OCI-LY7 (cell line): ENCODE data around the gene IL17RE.

ENCODE experiments used
- EZH2phosphoT487 ChIP-seq: fragments of 200-600 bp; sonication (generic); IDR thresholded peaks from 2 replicates; pipeline ENCODE4 v1.6.1; 2018; ENCODE audit warnings: low read depth, borderline replicate concordance, mild to moderate bottlenecking, mixed run types, antibody characterized with exemption, low read length, moderate library complexity, mixed read lengths
- TF ChIP-seq, protein P1 (sequence below): fragments of 200-600 bp; sonication (generic); conservative IDR thresholded peaks from 2 replicates; pipeline ENCODE4 v1.5.1; 2014; ENCODE audit warnings: mild to moderate bottlenecking, antibody characterized with exemption, low read length, moderate library complexity, mixed read lengths

DNA sequence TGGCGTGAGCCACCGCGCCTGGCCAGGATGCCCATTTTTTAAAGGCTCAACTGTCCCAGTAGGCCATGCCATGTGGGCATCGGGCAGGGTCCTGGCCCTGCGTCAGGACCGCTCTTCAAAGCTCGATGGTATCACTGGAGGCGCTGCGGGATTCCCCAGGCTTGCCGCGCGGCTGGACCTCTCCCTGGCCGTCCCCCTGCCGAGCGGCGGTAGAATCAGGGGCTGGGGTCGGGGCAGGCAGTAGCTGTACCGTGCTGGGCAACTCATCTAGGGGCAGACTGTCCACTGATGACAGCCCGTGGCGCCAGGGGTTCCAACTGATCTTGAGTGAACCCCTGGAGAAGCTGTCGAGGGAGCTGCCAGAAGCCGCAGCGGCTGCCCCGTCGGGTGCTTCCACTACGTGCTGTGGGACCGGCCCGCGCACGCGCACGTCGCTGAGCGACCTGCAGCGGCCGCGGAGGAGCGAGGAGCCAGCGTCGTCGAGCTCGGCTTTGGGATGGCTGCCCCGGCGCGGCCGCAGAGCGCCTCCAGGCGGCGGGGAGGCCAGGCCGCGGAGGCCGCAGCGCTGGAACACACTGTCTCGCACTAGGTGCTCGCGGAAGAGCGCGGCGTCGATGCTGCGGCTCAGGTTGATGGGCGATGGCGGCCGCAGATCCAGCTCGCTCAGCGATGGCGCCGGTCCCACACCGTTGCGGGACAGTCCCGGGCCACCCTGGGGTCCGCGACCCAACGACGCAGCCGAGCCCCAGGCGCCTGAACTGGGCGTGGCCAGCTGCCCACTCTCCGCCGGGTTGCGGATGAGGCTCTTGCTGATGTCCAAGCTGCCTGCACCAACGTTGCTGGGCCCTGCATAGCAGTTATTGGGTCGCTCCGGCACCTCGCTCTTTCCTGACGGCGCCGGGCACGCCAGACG, 43.7 kb downstream of the IL17RE start:
- TF ChIP-seq, protein P1, sequence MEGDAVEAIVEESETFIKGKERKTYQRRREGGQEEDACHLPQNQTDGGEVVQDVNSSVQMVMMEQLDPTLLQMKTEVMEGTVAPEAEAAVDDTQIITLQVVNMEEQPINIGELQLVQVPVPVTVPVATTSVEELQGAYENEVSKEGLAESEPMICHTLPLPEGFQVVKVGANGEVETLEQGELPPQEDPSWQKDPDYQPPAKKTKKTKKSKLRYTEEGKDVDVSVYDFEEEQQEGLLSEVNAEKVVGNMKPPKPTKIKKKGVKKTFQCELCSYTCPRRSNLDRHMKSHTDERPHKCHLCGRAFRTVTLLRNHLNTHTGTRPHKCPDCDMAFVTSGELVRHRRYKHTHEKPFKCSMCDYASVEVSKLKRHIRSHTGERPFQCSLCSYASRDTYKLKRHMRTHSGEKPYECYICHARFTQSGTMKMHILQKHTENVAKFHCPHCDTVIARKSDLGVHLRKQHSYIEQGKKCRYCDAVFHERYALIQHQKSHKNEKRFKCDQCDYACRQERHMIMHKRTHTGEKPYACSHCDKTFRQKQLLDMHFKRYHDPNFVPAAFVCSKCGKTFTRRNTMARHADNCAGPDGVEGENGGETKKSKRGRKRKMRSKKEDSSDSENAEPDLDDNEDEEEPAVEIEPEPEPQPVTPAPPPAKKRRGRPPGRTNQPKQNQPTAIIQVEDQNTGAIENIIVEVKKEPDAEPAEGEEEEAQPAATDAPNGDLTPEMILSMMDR = no peak
- no peak for TF ChIP-seq EZH2phosphoT487
